Putamen (tissue), 1 donor: Measurements from ENCODE around the gene LSM7.

Source experiments
- DNase-seq: peaks from one replicate; pipeline ENCODE4 v3.0.0-alpha.2; 2016; ENCODE audit warnings: low spot score

The LSM7 gene

DNA sequence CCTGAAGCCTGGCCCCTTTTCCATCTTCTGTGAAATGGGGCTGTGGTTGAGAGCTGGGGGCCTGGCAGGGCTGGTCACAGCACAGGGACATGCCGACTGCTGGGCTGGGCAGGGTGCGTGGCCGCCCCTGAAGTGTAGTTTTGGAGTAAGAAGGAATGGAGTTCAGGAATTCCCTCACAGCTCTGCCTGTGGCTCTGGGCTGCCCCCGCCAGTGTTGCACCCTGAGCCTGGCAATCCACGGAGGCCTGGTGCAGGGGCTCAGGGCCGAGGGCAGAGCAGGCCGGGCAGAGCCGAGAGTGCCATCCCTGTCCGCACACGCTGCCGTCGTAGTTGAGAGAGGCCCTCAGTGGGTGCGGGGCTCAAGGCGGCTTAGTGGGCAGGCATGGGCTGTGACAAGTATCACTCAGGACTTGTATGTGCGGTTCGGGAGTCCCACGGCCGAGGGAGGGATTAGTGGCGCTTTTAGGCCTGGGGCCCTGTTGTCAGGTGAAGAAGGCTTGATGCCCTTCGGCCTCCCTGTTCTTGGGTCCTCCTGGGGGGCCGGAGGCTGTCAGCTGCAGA lies 9.7 kb upstream of the LSM7 start:
- DNase-seq: no peak

- peak; percentile 65 for DNase-seq
These were observed 8.9 kb upstream of the LSM7 start for GRCh38 chr19:2337329-2337707.

DNA sequence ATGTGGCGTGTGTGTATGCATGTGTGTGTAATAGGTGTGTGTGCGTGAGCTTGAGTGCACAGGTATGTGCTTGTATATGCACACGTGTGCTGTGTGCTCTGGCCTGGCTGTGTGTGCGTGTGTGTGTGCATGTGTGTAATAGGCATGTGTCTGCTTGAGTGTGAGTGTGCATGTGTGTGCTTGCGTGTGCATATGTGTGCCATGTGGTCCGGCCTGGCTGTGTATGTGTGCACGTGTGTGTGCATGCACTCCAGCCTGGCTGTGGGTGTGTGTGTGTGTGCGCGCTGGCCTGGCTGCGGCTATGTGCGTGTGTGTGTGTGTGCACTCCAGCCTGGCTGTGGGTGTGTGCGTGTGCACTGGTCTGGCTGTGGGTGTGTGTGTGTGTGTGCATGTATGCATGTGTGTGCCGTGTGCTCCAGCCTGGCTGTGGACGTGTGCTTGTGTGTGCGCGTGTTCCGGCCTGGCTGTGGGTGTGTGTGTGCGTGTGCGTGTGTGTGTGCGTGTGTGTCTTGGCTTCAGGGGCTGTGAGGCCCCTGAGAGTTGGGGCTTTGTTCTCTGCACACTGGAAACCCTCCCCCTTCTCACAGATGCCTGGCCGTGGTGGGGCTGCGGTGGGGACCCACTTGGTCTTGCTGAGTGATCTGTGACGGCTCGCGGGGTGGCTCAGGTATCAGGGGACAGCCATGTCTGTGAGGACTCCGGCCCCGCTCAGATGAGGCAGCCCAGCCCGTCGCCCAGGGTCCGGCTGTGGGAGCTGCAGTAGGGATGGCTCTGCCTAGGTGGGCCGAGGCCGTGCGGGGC lies 8.3 kb upstream of the LSM7 start:
- DNase-seq: no peak

GRCh38 chr19:2335848-2336247 lies 7.5 kb upstream of the LSM7 start:
- DNase-seq: no peak

DNA sequence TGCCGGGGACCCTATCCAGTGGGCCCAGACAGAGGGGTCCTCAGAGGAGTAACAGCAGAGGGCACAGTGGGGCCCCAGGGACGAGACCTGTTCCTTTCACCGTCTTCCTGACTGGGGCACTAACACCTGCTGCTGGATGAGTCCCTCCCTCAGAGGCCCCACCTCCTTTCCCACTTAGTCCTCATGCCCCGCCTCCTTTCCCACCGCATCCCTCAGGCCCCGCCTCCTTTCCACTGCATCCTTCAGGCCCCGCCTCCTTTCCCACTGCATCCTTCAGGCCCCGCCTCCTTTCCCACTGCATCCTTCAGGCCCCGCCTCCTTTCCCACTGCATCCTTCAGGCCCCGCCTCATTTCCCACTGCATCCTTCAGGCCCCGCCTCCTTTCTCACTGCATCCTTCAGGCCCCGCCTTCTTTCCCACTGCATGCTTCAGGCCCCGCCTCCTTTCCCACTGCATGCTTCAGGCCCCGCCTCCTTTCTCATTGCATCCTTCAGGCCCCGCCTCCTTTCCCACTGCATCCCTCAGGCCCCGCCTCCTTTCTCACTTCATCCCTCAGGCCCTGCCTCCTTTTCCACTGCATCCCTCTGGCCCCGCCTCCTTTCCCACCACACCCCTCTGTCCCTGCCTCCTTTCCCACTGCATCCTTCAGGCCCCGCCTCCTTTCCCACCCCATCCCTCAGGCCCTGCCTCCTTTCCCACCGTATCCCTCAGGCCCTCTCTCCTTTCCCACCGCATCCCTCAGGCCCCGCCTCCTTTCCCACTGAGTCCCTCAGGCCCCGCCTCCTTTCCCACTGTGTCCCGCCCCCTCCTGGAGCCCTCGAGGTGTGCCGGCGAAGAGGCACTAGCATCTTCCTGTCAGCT lies 6.8 kb upstream of the LSM7 start:
- no peak for DNase-seq

DNA sequence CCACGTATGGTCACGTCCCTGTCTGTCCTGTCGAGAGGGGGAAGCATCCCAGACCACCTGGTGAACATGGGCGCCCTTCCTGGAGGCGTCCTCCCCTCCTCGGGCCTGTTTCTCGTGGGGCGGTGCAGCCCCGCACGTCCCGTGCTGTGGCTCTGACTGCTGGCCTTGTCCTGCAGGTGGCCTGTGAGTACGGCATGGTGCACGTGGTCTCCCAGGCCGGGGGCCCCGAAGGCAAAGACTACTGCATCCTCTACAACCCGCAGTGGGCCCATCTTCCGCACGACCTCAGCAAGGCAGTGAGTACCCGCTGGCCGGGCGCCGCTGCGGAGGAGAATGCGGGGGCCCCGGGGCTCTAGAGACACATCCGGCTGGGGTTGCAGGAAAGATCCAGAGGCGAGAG lies 6.0 kb upstream of the LSM7 start:
- DNase-seq: no peak

- no peak for DNase-seq
These were observed 5.4 kb upstream of the LSM7 start for GRCh38 chr19:2333807-2334211.

DNA sequence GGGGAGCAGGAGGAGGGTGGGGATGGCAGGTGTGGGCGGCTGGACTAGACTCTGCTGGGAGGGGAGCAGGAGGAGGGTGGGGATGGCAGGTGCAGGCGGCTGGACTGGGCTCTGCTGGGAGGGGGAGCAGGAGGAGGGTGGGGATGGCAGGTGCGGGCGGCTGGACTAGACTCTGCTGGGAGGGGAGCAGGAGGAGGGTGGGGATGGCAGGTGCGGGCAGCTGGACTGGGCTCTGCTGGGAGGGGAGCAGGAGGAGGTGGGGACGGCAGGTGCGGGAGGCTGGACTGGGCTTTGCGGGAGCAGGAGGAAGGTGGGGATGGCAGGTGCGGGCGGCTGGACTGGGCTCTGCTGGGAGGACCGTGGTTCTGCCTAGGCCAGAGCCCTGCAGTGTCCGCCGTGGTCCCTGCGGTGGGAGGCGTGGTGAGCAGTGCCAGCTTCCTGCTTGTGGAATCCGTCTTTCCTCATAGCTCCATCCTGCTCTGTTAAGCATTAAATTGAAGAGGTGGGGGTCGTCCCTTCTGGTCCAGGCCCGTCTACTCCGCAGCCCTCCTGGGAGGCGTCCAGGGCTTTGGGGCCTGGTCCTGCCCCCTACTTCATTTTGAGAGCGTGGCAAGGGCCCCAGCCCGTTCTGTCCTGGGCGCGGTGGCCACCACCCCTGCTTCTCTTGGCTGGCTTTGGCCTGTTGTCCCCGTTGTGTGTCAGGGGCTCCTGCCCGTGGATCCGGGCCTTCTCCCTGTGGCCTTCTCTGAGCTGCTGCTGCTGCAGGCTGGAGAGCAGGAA lies 4.8 kb upstream of the LSM7 start:
- no peak for DNase-seq

DNA sequence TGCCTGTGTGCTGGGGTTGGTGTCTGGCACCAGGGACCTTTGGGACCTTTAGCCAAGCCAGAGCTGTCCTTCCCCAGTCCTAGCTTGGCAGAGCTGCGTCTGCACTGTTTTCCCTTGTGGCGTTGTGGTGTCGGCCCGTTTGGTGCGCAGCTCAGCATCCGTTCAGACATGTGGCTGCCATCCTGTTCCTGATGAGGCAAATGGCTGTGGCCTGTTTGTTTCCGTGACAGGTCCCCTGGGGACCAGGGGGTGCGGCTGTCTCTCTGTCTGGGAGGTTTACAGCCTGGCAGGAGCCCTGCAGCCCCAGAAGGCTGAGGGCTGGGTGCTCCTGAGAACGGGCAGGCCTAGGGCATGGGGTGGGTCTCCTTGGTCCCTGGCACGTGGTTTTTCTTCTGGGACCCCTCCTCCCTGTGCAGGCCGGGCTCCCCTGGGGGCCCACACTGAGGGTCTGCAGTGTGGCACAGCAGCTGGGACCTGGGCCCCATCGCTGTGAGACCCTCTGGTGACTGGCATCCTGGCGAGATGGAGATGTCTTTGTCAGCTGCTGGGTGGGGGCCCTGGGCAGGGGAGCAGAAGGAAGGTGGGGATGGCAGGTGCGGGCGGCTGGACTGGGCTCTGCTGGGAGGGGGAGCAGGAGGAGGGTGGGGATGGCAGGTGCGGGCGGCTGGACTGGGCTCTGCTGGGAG lies 4.1 kb upstream of the LSM7 start:
- DNase-seq: no peak

- DNase-seq: peak; percentile 67
These were observed 3.3 kb upstream of the LSM7 start for GRCh38 chr19:2331601-2332246.

- DNase-seq: no peak
These were observed 2.4 kb upstream of the LSM7 start for GRCh38 chr19:2330632-2331284.

GRCh38 chr19:2330255-2330631 lies 1.9 kb upstream of the LSM7 start:
- no peak for DNase-seq

GRCh38 chr19:2329501-2329916 lies 1.1 kb upstream of the LSM7 start:
- DNase-seq: no peak

- DNase-seq: no peak
These were observed 728 bp upstream of the LSM7 start for GRCh38 chr19:2329149-2329478.

GRCh38 chr19:2327773-2328400 lies 499 bp downstream of the LSM7 start:
- DNase-seq: peak; percentile 74

DNA sequence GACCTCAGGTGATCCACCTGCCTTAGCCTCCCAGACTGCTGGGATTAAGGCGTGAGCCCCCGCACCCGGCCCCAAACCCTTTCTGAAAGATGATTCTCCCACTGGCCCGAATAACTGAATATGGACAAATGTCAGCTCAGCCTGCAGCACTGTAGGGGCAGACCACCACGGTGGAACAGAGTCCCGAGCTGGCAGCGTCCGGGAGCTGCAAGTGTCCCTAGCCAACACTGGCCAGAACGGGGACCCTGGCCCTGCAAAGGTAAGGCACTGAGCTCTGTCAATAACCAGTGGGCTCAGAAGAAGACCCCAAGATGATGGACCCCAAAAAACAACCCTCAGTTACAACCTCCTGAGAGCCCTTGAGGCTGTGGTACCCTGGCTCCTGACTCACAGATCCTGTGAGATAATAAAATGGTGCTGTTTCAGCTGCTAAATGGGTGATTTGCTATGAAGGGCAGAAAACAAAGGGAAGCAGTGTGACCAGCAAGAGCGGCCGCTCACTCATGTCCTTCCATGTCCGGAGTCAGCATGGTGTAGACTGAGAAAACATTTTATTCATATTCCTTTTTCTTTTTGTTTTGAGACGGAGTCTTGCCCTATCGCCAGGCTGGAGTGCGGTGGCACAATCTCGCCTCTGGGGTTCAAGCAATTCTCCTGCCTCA lies 1.6 kb downstream of the LSM7 start:
- DNase-seq: no peak

DNA sequence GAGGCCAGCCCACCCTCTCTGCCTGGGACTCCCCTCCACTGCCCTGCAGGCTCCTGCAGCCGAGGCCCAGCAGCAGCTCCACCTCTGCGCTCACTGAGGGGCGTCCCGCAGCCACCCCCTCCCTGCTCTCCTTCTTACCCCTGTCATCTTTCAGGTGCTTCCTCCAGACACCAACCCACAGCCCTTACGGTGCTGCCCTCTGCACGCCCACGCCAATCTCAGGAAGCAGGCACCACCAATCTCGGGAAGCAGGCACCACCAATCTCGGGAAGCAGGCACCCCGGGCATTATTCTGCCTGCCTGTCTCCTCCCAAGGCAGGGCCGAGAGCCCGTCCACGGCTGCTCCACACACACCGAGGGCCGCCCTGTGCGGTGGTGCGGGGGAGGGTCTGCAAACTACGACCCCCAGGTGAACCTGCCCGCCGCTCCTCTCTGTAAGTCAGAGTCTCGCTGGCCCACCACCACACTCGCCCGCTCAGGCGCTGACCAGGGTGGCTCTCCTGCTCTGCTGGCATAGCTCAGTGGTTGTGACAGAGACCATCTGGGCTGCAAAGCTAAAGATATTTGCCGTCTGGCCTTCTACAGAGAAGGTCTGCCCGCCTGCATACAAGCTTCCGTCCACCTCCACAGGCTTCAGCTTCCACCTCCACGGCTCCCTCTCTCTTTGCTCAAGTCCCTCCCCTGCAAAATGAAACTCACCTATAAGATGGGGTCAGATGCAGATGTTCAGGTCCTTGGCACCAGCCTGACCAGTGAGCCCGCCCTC lies 2.9 kb downstream of the LSM7 start:
- DNase-seq: peak; percentile 58

GRCh38 chr19:2324220-2324948 lies 4.0 kb downstream of the LSM7 start:
- DNase-seq: no peak
